GM12801 (cell line): ENCODE data around the gene ME3.

Experiments used
- TF ChIP-seq, protein P1 (sequence below): IDR thresholded peaks from one replicate; pipeline ENCODE4 v1.5.1; 2011; ENCODE audit warnings: control low read depth; ENCODE audit not compliant: insufficient read length; ENCODE audit errors: extremely low read depth

ME3 gene

DNA sequence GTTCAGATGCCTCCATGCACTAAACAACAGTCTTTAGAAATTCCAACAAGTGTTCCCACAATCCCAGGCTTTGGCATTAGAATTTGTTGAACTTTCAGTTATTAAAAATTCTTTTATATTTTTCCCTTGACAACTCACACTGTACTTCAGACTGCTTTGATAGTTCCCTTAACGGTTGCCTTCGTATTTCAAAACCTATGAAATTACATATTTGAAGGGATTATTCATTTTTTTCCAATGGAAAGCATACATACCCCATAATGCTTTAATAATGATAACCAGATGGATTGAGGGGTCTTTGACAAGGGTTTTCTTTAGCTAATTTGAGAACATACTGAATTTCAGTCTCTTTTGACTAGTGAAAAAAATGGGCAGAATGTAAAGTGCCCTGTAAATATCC is 76.5 kb downstream of the ME3 start:
- TF ChIP-seq, protein P1, sequence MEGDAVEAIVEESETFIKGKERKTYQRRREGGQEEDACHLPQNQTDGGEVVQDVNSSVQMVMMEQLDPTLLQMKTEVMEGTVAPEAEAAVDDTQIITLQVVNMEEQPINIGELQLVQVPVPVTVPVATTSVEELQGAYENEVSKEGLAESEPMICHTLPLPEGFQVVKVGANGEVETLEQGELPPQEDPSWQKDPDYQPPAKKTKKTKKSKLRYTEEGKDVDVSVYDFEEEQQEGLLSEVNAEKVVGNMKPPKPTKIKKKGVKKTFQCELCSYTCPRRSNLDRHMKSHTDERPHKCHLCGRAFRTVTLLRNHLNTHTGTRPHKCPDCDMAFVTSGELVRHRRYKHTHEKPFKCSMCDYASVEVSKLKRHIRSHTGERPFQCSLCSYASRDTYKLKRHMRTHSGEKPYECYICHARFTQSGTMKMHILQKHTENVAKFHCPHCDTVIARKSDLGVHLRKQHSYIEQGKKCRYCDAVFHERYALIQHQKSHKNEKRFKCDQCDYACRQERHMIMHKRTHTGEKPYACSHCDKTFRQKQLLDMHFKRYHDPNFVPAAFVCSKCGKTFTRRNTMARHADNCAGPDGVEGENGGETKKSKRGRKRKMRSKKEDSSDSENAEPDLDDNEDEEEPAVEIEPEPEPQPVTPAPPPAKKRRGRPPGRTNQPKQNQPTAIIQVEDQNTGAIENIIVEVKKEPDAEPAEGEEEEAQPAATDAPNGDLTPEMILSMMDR: no peak

DNA sequence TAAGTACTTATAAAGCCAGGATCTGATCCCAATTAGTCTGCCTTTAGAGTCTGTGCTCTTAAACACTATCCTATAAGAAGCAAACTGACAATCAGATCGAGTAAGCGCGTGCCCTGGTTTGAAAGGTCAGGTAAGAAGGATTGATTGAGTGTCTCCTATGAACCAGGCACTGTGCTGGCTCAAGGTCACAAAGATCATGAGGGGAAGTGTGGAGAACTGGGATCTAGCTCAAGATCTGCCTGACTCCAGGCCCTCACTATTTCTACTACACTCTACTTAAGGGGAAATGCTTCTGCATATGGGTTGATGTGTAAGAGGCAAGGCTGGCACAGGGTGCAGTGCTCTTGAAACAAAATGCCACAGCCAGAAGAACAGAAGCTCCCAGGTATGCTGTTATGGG is 77.0 kb downstream of the ME3 start:
- TF ChIP-seq, protein P1: no peak

DNA sequence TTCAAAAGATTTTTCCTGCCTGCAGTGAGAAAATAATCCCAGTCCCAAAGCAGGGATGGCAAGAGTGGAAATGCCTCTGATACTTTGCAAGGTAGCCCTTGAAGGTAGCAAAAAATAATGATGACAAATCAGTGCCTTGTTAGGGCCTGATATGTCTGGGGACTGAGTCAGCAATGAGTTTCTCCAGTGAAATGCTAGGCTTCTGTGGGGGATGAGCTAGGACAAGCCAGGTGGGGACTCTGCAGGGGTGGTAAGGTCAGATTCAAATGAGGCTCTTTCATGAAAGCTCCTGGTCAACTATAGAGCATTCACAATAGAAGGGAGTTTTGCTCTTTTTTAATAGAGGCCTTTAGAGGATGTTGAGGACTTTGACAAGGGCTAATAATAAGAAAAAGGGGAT is 77.7 kb downstream of the ME3 start:
- TF ChIP-seq, protein P1: no peak

DNA sequence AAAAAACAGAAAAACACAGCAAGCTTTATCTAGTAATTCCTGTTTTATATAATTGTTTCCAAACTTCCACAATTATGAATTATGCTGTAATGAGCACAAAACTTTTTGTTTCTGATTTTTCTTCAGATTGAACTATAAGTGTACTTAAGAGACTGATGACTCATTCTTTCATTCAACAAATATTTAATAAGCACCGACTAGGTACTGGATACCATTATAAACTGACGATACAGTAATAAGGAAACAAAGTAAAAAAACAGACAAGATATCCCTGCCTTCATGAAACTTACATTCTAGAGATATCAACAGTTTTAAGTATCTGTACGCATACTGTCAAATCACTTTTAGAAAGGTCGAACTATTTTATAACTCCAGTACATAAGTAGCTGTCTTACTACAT is 78.6 kb downstream of the ME3 start:
- TF ChIP-seq, protein P1: no peak

DNA sequence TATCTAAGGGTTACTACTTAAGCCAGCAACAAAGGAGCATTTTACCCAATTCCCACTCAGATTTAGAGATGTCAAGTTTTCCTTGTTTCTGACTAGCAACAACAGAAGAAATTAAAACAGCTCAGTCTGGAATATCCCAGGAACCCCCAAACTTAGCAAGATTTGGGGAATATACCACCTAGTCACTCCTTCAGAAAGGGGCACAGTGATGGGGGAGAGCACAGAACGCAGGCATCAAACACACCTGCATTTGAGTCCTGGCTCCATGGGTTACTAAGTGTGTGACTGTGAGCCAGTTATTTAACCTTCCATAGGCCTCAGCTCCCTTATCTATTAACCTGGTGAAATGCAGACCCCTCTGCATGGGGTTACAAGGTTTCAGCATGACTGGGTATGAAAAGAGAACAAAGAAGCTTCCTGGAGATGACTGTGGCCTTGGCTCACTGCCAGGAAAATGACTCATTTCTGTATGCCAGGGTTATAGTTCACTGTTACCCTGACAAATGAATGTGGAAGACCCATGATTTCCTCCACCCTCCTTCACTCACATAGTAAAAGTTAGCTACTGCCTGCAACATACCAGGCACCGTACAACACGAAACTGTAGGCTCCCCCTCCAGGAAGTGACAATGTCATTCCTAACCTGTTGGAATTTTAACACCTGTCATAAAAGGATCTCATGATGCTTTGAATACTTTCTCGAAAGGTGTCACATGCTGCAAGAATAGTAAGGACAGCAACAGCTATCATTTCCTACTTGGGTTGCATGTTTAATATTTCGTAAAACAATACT is 79.6 kb downstream of the ME3 start:
- TF ChIP-seq, protein P1: no peak

DNA sequence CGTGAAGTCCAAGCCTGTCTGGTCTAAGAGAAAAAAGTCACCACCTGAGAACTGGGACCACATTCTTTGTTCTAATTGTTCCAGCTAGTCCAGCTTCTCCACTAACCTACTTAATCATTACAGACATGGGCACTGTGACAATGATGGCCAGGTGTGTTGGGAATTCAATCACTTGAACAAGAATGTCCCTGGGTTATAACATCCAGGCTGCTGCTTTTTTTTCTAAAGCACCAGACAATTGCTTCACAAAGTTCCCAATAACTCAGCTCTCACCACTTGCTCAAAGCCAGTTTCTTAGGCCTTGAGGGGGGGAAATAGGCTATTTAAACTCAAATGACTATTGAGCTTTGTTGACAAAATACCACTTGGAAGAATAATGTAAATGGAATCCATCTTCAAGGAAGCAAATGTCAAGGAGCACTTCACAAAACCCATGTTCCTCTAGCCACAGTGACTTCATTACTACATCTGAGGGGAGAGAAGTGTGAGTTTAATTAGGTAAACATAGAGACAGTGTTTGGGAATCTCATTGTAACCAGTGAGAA is 80.3 kb downstream of the ME3 start:
- TF ChIP-seq, protein P1: no peak

DNA sequence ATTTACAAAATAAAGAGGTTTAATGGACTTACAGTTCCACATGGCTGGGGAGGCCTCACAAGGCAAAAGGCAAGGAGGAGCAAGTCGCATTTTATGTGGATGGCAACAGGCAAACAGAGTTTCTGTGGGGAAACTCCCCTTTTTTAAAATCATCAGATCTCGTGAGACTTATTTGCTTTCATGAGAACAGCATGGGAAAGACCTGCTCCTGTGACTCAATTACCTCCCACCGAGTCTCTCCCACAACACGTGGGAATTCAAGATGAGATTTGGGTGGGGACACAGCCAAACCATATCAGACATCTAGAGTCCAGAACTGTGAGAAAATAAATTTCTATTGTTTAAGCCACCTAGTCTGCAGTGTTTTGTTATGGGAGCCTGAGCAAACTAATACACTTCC is 80.8 kb downstream of the ME3 start:
- TF ChIP-seq, protein P1: no peak
